Endometrial microvascular endothelial cells (primary cell): ENCODE data around the gene FCRL5. TPM values are rescaled to one million over a fixed set of nuclear protein-coding genes. Genes with fewer than 3 reads are reported as not detected.

ENCODE experiments used
- in situ Hi-C: cut with HindIII; loops from 2 replicates; pipeline ENCODE4 v1.10.0; 2017; ENCODE audit warnings: low sequenced_read_pairs, low pct_unique_long_range_greater_than_20kb; ENCODE audit errors: inconsistent ontology term
- total RNA-seq: library from RNA; depleted of rRNA; stranded (reverse); fragments of >200 nt; gene quantifications from one replicate; pipeline ENCODE4 v1.2.3, GENCODE V29; 2015; ENCODE audit errors: inconsistent ontology term

Gene FCRL5
- total RNA-seq, 1 donor from 2014 or later: not detected

- in situ Hi-C loops: no loop called here
Observed at GRCh38 chr1:157540160-157540748, 12.1 kb downstream of the FCRL5 start.

GRCh38 chr1:157539568-157539967 is 12.7 kb downstream of the FCRL5 start:
- in situ Hi-C loops: no loop called here

DNA sequence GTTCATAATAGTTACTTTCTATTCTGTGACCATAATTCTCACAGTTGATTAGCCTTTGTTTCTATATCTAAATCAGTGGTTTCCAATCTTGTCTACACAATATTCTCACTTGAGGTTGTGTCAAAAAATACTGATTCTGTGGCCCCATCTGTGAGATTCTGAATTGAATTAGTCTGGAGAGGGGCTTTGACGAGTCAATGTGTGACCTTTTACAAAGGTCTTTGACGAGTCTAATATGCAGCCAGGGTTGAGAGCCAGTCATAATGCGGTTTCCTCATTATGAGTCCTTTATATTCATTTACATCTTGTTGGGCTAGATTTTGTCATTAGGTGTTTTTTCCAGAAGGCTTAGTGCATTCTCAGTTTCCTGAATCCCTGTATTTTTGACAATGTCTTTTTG is 19.7 kb downstream of the FCRL5 start:
- in situ Hi-C loops: no loop called here

GRCh38 chr1:157523774-157524493 is 28.4 kb downstream of the FCRL5 start:
- in situ Hi-C loops: no loop called here

- in situ Hi-C loops: no loop called here
Observed at GRCh38 chr1:157521056-157521455, 31.3 kb downstream of the FCRL5 start.

DNA sequence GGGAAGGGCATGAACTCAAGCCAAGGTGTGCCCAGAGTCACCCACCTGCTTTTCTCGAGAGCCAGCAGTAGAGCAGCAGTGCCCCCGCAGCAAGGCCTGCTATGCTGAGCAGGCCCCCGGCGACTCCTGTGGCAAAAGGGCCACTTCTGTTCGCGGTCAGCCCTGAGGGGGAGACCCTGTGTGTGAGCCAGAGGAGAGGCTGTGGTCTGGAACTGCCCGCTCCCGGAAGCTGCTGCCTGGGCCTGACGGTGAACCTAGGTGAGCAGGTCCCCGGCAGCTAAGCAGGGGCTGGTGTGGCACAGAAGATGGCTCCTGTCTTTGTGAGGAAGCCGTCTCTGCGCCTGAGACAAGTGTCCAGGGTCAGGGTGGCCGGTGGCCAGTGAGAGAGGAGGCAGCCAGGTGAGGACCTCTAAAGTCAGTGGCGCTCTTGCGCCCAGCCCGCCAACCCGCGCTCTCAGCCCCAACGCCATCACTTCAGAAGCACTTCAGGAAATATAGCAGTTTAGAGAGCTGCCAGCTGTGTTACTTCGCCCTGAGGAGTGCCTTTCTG is 31.9 kb downstream of the FCRL5 start:
- in situ Hi-C loops: no loop called here

DNA sequence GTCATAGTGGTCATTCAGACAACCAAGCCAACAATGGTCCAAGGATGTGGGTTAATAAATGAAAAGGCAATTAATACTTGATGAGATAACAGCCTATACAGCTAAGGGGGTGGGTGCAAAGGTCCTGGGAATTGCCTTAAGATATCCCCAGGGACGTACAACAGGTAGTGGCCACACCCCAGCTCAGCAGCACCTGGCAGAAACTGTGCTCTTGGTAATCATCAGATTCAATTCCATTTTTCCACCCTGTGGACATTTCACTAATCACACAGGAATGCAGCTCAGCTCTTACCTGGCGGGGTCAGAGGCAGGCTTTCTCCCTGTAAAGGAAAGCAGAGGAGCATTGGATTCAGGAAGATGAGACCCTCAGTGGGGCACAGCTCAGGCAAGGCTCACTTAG is 32.9 kb downstream of the FCRL5 start:
- in situ Hi-C loops: no loop called here

DNA sequence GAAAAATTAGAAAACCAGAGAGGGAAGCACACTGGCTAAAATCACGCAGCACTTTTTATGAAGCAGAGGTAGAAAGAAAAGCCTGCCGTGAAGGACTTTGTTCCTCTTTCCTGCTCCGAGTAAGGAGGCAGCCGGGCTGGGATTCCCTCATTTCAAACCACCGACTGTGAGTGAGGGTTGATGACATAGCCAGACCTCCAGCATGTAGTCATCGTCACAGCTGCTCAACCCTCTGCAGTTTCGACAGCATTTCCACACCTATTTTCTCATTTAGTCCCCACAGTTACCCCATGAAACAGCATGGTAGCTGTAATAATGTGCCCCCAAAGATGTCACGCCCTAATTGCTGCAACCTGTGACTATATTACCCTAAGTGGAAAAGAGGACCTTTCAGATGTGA is 35.3 kb downstream of the FCRL5 start:
- in situ Hi-C loops: no loop called here

- in situ Hi-C loops: no loop called here
Observed at GRCh38 chr1:157515709-157516108, 36.6 kb downstream of the FCRL5 start.

DNA sequence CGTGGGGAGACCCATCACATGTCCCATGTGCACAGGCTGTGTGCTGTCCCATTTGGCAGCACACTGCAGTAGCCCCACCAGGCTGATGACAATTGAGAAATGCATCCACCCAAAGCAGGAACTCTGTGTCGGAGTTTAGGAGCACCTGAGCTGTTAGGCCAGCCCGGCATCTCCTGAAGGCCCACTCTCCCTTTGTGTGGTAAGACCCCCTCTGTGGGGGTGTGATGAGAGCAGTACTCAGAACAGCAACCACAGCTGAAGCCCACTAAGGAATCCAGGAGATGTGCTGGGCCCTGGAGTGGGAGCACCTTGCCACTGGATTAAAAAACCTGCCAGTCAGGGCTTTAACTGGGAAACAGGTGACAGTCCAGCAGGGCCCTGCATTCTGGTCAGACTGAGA is 37.2 kb downstream of the FCRL5 start:
- in situ Hi-C loops: no loop called here

- in situ Hi-C loops: no loop called here
Observed at GRCh38 chr1:157512036-157512969, 40.0 kb downstream of the FCRL5 start.

DNA sequence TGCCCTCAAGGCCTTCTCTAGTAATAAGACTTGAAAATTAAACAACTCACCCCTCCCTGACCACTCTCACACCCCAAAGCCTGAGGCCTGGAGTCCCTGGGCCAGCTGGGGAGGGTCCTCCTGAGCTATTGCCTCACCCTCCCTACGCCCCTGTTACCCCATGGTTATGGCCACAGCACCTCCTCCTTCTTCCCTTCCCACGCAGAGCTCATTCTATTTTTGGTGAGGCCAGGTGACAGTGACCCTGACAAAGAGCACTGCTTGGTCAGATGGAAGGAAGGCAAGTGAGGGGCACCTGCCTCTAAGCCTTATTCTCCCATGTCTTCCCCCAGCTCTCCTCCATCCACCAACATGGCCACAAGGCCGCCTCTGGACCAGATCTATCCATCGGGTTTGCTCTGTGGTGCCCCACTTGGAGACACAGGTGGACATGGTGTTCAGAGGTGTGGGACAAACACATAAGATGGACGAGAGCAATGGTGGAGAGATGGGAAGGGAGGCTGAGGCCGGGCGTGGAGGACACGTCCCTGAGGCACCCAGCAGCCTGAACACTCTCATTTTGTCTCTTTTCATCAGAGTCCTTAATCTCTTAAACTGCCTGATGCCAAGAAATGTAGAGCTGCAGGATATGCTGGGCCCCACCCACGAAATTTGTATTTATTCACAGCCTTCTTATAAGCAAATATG is 42.6 kb downstream of the FCRL5 start:
- in situ Hi-C loops: no loop called here

GRCh38 chr1:157505481-157506272 is 46.6 kb downstream of the FCRL5 start:
- in situ Hi-C loops: no loop called here

- in situ Hi-C loops: no loop called here
Observed at GRCh38 chr1:157504646-157505045, 47.7 kb downstream of the FCRL5 start.

DNA sequence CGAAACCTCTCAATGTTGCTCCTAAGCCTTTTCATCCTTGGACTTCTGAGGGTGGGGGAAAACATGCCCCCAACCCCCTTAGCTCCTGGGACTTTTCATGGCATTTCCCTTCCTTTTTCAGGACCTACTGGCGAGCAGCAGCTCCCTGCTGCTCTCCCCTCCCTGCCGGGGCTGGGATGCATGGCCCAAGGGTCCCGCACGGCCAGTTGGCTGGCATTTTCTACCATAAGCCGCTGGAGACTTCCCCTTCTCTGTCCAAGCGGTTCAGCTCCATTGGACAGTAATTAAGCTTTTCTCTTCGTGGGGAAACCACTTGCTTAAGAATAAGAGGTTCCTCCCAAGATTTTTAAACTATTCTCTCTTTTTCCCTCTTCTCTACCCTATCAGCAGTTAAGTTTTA is 52.8 kb downstream of the FCRL5 start:
- in situ Hi-C loops: no loop called here

DNA sequence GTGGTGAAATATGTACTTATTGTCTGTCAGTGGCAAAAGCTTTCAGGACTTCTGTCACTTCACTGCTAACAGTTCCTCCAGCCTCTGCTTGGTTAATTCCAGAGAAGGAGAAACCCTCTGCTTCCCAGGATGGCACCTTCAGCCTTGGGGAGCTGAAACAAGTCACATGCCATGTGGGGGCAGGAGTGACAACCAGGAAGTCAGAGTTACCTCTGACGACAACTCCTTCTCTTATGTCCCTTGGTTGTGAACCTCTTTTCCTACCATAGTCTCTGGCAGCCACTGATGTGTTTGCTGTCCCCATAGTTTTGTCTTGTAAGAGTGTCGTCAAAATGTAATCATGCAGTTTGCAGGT is 53.6 kb downstream of the FCRL5 start:
- in situ Hi-C loops: no loop called here

GRCh38 chr1:157497987-157498735 is 54.2 kb downstream of the FCRL5 start:
- in situ Hi-C loops: no loop called here

GRCh38 chr1:157497284-157497683 is 55.0 kb downstream of the FCRL5 start:
- in situ Hi-C loops: no loop called here
